ENCODE measurements around the gene TSHZ3.

The TSHZ3 gene

DNA sequence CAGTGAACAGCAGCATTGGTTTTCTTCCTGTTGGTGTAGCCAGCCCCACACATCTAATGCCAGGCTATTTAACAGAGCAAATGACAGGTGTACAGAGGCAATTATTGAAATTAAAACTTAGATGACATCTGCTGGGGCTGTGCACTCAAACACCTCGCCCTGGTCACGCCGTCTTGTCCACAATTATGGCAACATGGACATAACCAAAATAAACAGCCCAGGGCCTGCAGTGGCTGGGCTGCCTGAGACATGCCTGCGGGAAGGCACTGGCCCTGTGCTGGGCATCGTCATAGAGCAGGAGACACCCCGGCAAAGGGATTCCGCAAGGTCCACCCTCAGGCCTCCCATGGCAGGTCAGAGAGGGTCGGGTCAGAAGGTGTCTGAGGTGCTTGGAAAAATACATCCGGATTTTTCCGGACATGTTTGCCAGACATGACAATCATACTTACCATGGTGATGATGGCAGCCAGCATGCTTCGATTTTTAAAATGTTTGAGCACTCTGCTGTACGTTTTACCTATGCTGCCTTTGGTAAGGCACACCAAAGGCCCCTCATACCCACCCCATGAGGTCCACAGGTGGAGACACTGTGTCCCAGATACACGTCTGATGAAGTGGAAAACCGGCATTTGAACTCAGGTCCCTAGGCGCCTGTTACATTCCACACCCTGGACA lies 47.8 kb downstream of the TSHZ3 start:
- no peak for DNase-seq (ENCODE audit: low spot score)
- TF ChIP-seq, protein P1, sequence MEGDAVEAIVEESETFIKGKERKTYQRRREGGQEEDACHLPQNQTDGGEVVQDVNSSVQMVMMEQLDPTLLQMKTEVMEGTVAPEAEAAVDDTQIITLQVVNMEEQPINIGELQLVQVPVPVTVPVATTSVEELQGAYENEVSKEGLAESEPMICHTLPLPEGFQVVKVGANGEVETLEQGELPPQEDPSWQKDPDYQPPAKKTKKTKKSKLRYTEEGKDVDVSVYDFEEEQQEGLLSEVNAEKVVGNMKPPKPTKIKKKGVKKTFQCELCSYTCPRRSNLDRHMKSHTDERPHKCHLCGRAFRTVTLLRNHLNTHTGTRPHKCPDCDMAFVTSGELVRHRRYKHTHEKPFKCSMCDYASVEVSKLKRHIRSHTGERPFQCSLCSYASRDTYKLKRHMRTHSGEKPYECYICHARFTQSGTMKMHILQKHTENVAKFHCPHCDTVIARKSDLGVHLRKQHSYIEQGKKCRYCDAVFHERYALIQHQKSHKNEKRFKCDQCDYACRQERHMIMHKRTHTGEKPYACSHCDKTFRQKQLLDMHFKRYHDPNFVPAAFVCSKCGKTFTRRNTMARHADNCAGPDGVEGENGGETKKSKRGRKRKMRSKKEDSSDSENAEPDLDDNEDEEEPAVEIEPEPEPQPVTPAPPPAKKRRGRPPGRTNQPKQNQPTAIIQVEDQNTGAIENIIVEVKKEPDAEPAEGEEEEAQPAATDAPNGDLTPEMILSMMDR (IDR thresholded peaks at IDR 0.05; ENCODE audit: extremely low read depth, insufficient read depth, missing control alignments): no peak
- in situ Hi-C loops (cut with MboI; ENCODE audit: low pct_unique_long_range_greater_than_20kb, low sequenced_read_pairs, unreplicated experiment): no loop called here

DNA sequence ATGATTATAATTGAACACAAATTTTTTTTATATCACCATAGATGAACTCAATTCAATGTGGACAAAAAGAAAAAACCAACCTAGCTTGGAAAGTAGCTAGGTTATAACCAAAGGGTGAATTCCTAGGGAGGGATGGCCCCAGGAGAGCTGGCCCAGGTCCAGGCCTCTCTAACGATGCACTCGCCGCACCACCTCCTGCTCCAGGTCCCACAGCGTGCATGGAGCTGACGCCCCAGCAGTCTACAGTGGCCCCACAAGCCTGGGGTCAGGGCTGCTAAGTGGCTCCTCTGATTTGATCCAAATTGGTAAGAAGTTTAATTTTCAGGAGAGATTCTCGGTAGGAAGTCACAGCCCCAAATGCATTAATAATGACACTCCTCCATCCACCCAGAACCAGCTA lies 48.8 kb downstream of the TSHZ3 start:
- in situ Hi-C loops (cut with MboI; ENCODE audit: low pct_unique_long_range_greater_than_20kb, low sequenced_read_pairs, unreplicated experiment): no loop called here
- DNase-seq (ENCODE audit: low spot score): no peak
- TF ChIP-seq, protein P1 (IDR thresholded peaks at IDR 0.05; ENCODE audit: extremely low read depth, insufficient read depth, missing control alignments): no peak

DNA sequence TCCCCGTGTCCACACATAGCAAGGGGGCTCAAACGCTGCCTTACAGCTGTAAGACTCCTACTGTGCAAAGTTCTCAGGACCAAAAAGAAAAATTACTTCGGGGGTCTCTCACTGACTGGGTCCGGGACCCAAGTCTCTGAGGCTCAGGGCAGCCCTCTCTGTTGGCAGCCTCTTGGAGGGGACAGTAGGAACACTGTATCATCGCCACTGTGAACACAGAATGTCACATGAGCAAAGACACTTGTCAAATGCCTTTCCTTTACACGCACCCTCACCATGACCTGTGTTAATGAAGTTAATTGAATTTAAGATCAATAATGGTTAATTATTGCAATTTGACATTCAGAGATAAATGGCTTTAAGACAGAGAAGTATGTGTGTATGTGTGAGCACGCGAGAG lies 49.6 kb downstream of the TSHZ3 start:
- in situ Hi-C loops (cut with MboI; ENCODE audit: low pct_unique_long_range_greater_than_20kb, low sequenced_read_pairs, unreplicated experiment): no loop called here
- no peak for DNase-seq (ENCODE audit: low spot score)
- TF ChIP-seq, protein P1 (IDR thresholded peaks at IDR 0.05; ENCODE audit: extremely low read depth, insufficient read depth, missing control alignments): no peak

DNA sequence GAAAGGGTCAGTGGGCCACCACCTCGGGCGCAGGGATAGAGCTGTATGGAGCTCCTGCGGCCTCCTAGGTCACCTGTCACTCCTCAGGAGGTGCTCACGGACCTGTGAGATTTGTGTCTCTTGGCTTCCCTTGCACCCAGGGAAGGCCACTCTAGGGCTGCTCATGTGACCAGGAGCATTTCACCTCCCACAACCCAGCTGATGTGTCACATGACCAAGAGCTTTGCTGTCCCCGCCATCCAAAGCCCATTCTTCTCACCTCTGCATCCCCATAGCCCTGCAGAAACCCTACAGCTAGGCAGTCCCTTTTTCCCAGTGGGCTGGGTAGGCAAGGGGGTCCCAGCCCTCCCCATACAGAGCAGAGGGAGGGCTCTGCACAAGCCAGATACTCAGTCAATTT lies 51.2 kb downstream of the TSHZ3 start:
- in situ Hi-C loops (cut with MboI; ENCODE audit: low pct_unique_long_range_greater_than_20kb, low sequenced_read_pairs, unreplicated experiment): no loop called here
- DNase-seq (ENCODE audit: low spot score): no peak
- TF ChIP-seq, protein P1 (IDR thresholded peaks at IDR 0.05; ENCODE audit: extremely low read depth, insufficient read depth, missing control alignments): no peak

DNA sequence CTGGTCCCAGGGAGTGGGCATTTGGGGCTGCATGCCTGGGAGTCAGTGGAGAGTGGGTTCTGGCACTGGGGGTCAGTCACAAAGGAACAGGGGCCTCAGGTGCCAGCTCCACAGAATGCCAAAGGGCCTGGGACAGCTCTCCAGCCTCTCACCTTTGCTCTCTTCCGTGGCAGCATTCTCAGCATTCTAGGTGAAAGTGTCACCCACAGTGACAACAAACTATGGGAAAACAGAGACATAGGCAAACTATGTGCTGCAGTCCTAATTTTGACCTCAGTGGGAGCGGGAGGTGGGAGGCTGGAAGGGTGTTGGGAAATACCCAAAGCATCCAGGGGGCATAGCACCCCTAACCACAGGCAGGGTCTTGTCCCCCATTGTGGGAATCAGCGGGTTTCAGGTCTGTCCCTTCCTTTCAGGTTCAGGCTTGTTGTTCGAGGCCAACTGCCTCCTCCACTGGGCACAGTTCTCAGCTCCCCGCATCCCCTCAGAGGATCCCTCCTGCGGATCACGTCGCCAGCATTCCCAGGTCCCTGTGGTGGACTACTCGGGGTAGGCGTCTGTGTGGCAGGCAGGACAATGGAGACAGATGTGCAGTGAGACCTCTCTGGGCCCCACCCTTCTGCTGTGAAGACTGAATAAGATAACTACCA lies 52.4 kb downstream of the TSHZ3 start:
- TF ChIP-seq, protein P1 (IDR thresholded peaks at IDR 0.05; ENCODE audit: extremely low read depth, insufficient read depth, missing control alignments): no peak
- in situ Hi-C loops (cut with MboI; ENCODE audit: low pct_unique_long_range_greater_than_20kb, low sequenced_read_pairs, unreplicated experiment): no loop called here
- no peak for DNase-seq (ENCODE audit: low spot score)

DNA sequence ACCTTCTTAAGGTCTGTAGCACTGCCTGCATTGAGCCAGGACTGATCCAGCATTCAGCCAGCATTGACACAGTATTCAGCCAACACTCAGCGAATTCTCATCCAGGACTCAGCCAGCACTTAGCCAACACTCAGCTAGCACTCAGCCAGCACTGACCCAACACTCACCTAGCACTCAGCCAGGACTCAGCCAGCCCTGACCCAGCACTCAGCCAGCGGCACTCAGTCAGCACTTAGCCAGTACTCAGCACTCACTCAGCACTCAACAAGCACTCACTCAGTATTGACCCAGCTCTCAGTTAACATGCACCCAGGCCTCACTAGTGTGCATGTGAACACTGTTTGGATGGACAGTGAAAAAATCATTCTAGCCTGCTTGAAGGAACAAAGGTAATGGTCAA lies 55.0 kb downstream of the TSHZ3 start:
- no peak for DNase-seq (ENCODE audit: low spot score)
- in situ Hi-C loops (cut with MboI; ENCODE audit: low pct_unique_long_range_greater_than_20kb, low sequenced_read_pairs, unreplicated experiment): no loop called here
- TF ChIP-seq, protein P1 (IDR thresholded peaks at IDR 0.05; ENCODE audit: extremely low read depth, insufficient read depth, missing control alignments): no peak
